A673 (cell line): ENCODE data around the gene NOD2. TPM values are rescaled to one million over a fixed set of nuclear protein-coding genes. Genes with fewer than 3 reads are reported as not detected.

ENCODE experiments used
- BruUV-seq: library from RNA; stranded (reverse); fragments of 400-500 nt; replicated peaks from 2 replicates; lab custom pipeline; 2021; lab: Mats Ljungman, UMichigan
- CTCF ChIA-PET: fragments of 300-600 bp; sonication (Branson Sonifier 250); formaldehyde crosslinking; loops from one replicate; lab custom pipeline; 2022; ENCODE audit warnings: antibody characterized with exemption; lab: Charles Lee
- POLR2A ChIA-PET: fragments of 300-600 bp; sonication (Branson Sonifier 250); formaldehyde crosslinking; loops from one replicate; lab custom pipeline; 2022; ENCODE audit warnings: antibody characterized with exemption; ENCODE audit not compliant: low non-redundant PET; lab: Charles Lee
- DNase-seq: peaks from one replicate; pipeline ENCODE4 v3.0.0-alpha.2; 2015; ENCODE audit warnings: low spot score
- H3K27ac ChIP-seq: fragments of 200-600 bp; sonication (generic); 2 replicates; pipeline ENCODE4 v1.5.1; 2016; ENCODE audit warnings: mixed run types, low read depth, mild to moderate bottlenecking, mixed read lengths, antibody characterized with exemption, low read length; ENCODE audit not compliant: poor library complexity, severe bottlenecking
- H3K27me3 ChIP-seq: fragments of 200-600 bp; sonication (generic); replicated peaks from 2 replicates; pipeline ENCODE4 v1.6.1; 2017; ENCODE audit warnings: mixed run types, low read depth, mild to moderate bottlenecking, mixed read lengths, antibody characterized with exemption, low read length; ENCODE audit not compliant: insufficient read depth, poor library complexity
- H3K36me3 ChIP-seq: fragments of 200-600 bp; sonication (generic); 2 replicates; pipeline ENCODE4 v1.6.1; 2016; ENCODE audit warnings: mixed run types, mild to moderate bottlenecking, mixed read lengths, antibody characterized with exemption, low read length; ENCODE audit not compliant: insufficient read depth, poor library complexity, severe bottlenecking
- H3K4me1 ChIP-seq: fragments of 200-600 bp; sonication (generic); 2 replicates; pipeline ENCODE4 v1.6.1; 2017; ENCODE audit warnings: mixed run types, mild to moderate bottlenecking, mixed read lengths, antibody characterized with exemption, low read length; ENCODE audit not compliant: insufficient read depth, poor library complexity, severe bottlenecking
- H3K4me3 ChIP-seq: fragments of 200-600 bp; sonication (generic); 2 replicates; pipeline ENCODE4 v1.5.1; 2016; ENCODE audit warnings: low read depth, mixed run types, mild to moderate bottlenecking, mixed read lengths, low read length; ENCODE audit not compliant: poor library complexity, severe bottlenecking
- H3K9me3 ChIP-seq: fragments of 200-600 bp; sonication (generic); 2 replicates; pipeline ENCODE4 v1.6.1; 2016; ENCODE audit warnings: mixed run types, low read depth, mild to moderate bottlenecking, mixed read lengths, antibody characterized with exemption, low read length; ENCODE audit not compliant: poor library complexity, severe bottlenecking
- CTCF ChIP-seq: fragments of 300-800, 200-600 bp; sonication (generic); conservative IDR thresholded peaks from 2 replicates; pipeline ENCODE4 v1.5.1; 2017; ENCODE audit warnings: low read depth, mild to moderate bottlenecking, antibody characterized with exemption, low read length, moderate library complexity, mixed read lengths
- EZH2 ChIP-seq: fragments of 200-600 bp; sonication (generic); IDR thresholded peaks from 2 replicates; pipeline ENCODE4 v1.6.1; 2017; ENCODE audit warnings: borderline replicate concordance, low read depth, mild to moderate bottlenecking, mixed read lengths, antibody characterized with exemption, low read length; ENCODE audit not compliant: poor library complexity, severe bottlenecking
- intact Hi-C: fragments of 100-400 bp; cut with micrococcal nuclease; formaldehyde crosslinking; loops from one replicate; pipeline ENCODE4 v1.10.0; 2022; ENCODE audit not compliant: unreplicated experiment
- total RNA-seq: library from RNA; stranded (reverse); gene quantifications from 2 replicates; pipeline ENCODE4 v1.2.3, GENCODE V29; 2021

NOD2 gene
- total RNA-seq, 1 experiment from 2014 or later: not detected

GRCh38 chr16:50697881-50698767 lies 4.7 kb downstream of the NOD2 start:
- CTCF ChIA-PET: no interaction called here
- Histone ChIP-seq H3K4me3 (no peak overlapping the region), H3K36me3 (no peaks in the 10 kb centered on the region), H3K27ac (no peak overlapping the region), H3K9me3 (no peaks in the 10 kb centered on the region), H3K27me3 (peaks cover 12% of the 10 kb centered on the region), H3K4me1 (no peaks in the 10 kb centered on the region)
- BruUV-seq: no TSS peak
- intact Hi-C loops: no loop called here
- DNase-seq: no peak
- TF ChIP-seq EZH2 (no peak), CTCF (no peak)
- POLR2A ChIA-PET: no interaction called here

DNA sequence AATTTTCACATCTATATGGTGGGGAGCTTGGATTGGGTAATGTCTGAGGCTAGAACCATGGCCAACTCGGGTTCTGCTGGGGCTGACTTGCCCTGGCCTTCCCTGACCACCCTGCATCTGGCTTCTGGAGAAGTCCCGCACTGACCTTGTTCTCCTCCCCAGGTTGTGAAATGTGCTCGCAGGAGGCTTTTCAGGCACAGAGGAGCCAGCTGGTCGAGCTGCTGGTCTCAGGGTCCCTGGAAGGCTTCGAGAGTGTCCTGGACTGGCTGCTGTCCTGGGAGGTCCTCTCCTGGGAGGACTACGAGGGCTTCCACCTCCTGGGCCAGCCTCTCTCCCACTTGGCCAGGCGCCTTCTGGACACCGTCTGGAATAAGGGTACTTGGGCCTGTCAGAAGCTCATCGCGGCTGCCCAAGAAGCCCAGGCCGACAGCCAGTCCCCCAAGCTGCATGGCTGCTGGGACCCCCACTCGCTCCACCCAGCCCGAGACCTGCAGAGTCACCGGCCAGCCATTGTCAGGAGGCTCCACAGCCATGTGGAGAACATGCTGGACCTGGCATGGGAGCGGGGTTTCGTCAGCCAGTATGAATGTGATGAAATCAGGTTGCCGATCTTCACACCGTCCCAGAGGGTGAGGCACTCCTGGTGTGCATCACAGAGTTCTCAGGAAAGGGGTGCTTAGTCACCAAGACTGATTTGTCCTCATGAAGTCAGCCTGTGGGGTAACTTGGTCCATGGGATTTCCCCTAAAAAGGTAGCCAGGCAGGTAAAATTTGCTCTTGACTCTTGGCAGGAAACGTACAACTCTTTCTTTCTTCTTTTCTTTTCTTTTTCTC lies 6.1 kb downstream of the NOD2 start:
- TF ChIP-seq CTCF (no peak), EZH2 (no peak)
- no TSS peak for BruUV-seq

DNA sequence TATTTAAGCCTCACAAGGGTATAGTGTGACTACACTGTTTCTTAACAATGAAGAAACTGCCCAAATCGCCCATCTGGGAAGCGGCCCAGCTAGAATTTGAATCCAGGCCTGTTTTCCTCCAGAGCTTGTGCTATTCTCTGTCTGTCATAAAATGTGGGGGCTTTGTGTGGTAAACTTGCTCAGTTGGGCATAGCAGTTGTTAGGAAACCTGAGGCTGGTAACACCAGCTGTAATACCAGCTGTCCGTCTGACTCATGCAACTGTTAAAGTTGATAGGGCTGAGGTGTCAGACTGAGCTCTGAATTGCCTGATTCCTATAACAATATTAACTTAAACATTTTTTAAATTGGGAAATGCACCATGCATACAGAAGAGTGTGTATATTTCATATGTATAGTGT lies 9.3 kb downstream of the NOD2 start:
- CTCF ChIA-PET: no interaction called here
- no peak for DNase-seq
- TF ChIP-seq CTCF (no peak), EZH2 (no peak)
- BruUV-seq: no TSS peak
- Histone ChIP-seq H3K27ac (no peak overlapping the region), H3K4me1 (no peaks in the 10 kb centered on the region), H3K9me3 (peaks cover 5% of the 10 kb centered on the region), H3K36me3 (no peaks in the 10 kb centered on the region), H3K4me3 (no peak overlapping the region), H3K27me3 (no peaks in the 10 kb centered on the region)
- intact Hi-C loops: no loop called here
- POLR2A ChIA-PET: no interaction called here

More for the DNA sequence above, 6.1 kb downstream of the NOD2 start:
- CTCF ChIA-PET: no interaction called here
- Histone ChIP-seq H3K4me1 (no peaks in the 10 kb centered on the region), H3K27me3 (no peaks in the 10 kb centered on the region), H3K27ac (no peak overlapping the region), H3K36me3 (no peaks in the 10 kb centered on the region), H3K9me3 (peaks cover 5% of the 10 kb centered on the region), H3K4me3 (no peak overlapping the region)
- no peak for DNase-seq
- intact Hi-C loops: no loop called here
- POLR2A ChIA-PET: interaction anchor here (0.8 kb wide), 1 partner anchor 10 kb away, joined by 3 read pairs; no protein-coding TSS in a partner anchor
